PC-3 (cell line): Measurements from ENCODE around the gene USH1G. TPM values are rescaled to one million over a fixed set of nuclear protein-coding genes. Genes with fewer than 3 reads are reported as not detected.

Experiments used
- ATAC-seq: fragments of 200-7000 bp; cut with Tn5 transposase; 2 replicates; pipeline ENCODE4 v1.9.1; 2020; ENCODE audit warnings: mild to moderate bottlenecking, moderate library complexity
- BruUV-seq: library from RNA; stranded (reverse); fragments of 400-500 nt; replicated peaks from 2 replicates; lab custom pipeline; 2021; lab: Mats Ljungman, UMichigan
- CTCF ChIA-PET: fragments of 300-600 bp; sonication (Branson Sonifier 250); formaldehyde crosslinking; loops from one replicate; lab custom pipeline; 2022; ENCODE audit warnings: antibody characterized with exemption; lab: Charles Lee
- POLR2A ChIA-PET: fragments of 300-600 bp; sonication (Branson Sonifier 250); formaldehyde crosslinking; loops from one replicate; lab custom pipeline; 2022; ENCODE audit warnings: antibody characterized with exemption; ENCODE audit not compliant: unreplicated experiment; lab: Charles Lee
- DNase-seq: peaks from one replicate; pipeline ENCODE4 v3.0.0-alpha.2; 2015
- H2AFZ ChIP-seq: fragments of 300-600 bp; sonication (generic); 2 replicates; pipeline ENCODE4 v1.6.0; 2016; ENCODE audit warnings: antibody characterized with exemption, low read length
- H3F3A ChIP-seq: fragments of 300-600 bp; sonication (generic); one replicate; pipeline ENCODE4 v1.6.0; 2017; ENCODE audit warnings: antibody characterized with exemption, low read length, control low read depth, mild to moderate bottlenecking; ENCODE audit not compliant: unreplicated experiment
- H3K27ac ChIP-seq: fragments of 300-600 bp; sonication (generic); 2 replicates; pipeline ENCODE4 v1.5.1; 2016; ENCODE audit warnings: mild to moderate bottlenecking, low read length
- H3K27me3 ChIP-seq: fragments of 300-600 bp; sonication (generic); 2 replicates; pipeline ENCODE4 v1.6.1; 2016; ENCODE audit warnings: low read length, mixed read lengths
- H3K36me3 ChIP-seq: fragments of 300-600 bp; sonication (generic); 2 replicates; pipeline ENCODE4 v1.6.1; 2016; ENCODE audit warnings: low read depth, mixed run types, low read length, mixed read lengths
- H3K4me1 ChIP-seq: fragments of 300-600 bp; sonication (generic); 2 replicates; pipeline ENCODE4 v1.5.1; 2016; ENCODE audit warnings: low read length; ENCODE audit not compliant: insufficient read depth
- H3K4me2 ChIP-seq: fragments of 300-600 bp; sonication (generic); 2 replicates; pipeline ENCODE4 v1.6.0; 2016; ENCODE audit warnings: low read length
- H3K4me3 ChIP-seq: fragments of 300-600 bp; sonication (generic); 2 replicates; pipeline ENCODE4 v1.5.1; 2016; ENCODE audit warnings: mild to moderate bottlenecking, low read length, mixed read lengths
- H3K79me2 ChIP-seq: fragments of 300-600 bp; sonication (generic); 2 replicates; pipeline ENCODE4 v1.6.1; 2017; ENCODE audit warnings: low read length, mixed read lengths
- H3K9ac ChIP-seq: fragments of 300-600 bp; sonication (generic); 2 replicates; pipeline ENCODE4 v1.6.0; 2016; ENCODE audit warnings: mild to moderate bottlenecking, low read length
- H3K9me2 ChIP-seq: fragments of 300-600 bp; sonication (generic); replicated peaks from 2 replicates; pipeline ENCODE4 v1.6.1; 2016; ENCODE audit warnings: mixed run types, low read length, mixed read lengths
- H3K9me3 ChIP-seq: fragments of 300-600 bp; sonication (generic); 2 replicates; pipeline ENCODE4 v1.6.1; 2016; ENCODE audit warnings: low read length, mixed read lengths
- H4K20me1 ChIP-seq: fragments of 300-600 bp; sonication (generic); 2 replicates; pipeline ENCODE4 v1.6.1; 2016; ENCODE audit warnings: low read length, mixed read lengths
- CTCF ChIP-seq: fragments of 300-600 bp; sonication (generic); conservative IDR thresholded peaks from 2 replicates; pipeline ENCODE4 v1.5.1; 2017; ENCODE audit warnings: antibody characterized with exemption, low read depth, mild to moderate bottlenecking, low read length
- EZH2 ChIP-seq: fragments of 300-600 bp; sonication (generic); IDR thresholded peaks from one replicate; pipeline ENCODE4 v1.6.1; 2017; ENCODE audit warnings: antibody characterized with exemption, mild to moderate bottlenecking, low read length; ENCODE audit not compliant: unreplicated experiment
- EZH2phosphoT487 ChIP-seq: fragments of 300-600 bp; sonication (generic); IDR thresholded peaks from 2 replicates; pipeline ENCODE4 v1.6.1; 2018; ENCODE audit warnings: mild to moderate bottlenecking, antibody characterized with exemption, low read length, borderline replicate concordance
- intact Hi-C: fragments of 100-400 bp; cut with micrococcal nuclease; formaldehyde crosslinking; loops from 2 replicates; pipeline ENCODE4 v1.9.0; 2023
- total RNA-seq: library from RNA; depleted of rRNA; stranded (reverse); fragments of >200 nt; gene quantifications from 2 replicates; pipeline ENCODE4 v1.2.3, GENCODE V29; 2014

USH1G gene
- total RNA-seq, 1 experiment from 2014 or later, result 0.04 TPM

- Histone ChIP-seq H3K9me3 (no peaks in the 10 kb centered on the region), H3K4me1 (peaks cover 14% of the 10 kb centered on the region), H3K27me3 (no peaks in the 10 kb centered on the region), H3K4me2 (no peak overlapping the region), H3K36me3 (no peaks in the 10 kb centered on the region), H3F3A (no peaks in the 10 kb centered on the region), H4K20me1 (no peaks in the 10 kb centered on the region), H3K27ac (no peak overlapping the region), H3K9ac (no peak overlapping the region), H3K4me3 (no peak overlapping the region), H3K79me2 (0 out of 2 replicates have a peak, but pooled peaks cover 3% of the 10 kb centered on the region), H3K9me2 (no peaks in the 10 kb centered on the region), H2AFZ (no peak overlapping the region)
- DNase-seq (no peak), ATAC-seq (no peak)
- BruUV-seq, result no TSS peak
- CTCF ChIA-PET, result no interaction called here
- intact Hi-C loops, result loop anchor here (5.0 kb wide), 1 partner anchor 212 kb away; no protein-coding TSS in a partner anchor
- POLR2A ChIA-PET, result no interaction called here
- TF ChIP-seq EZH2, result no peak
- TF ChIP-seq CTCF, result no peak
- TF ChIP-seq EZH2phosphoT487, result no peak
These were observed 54.2 kb downstream of the USH1G start for GRCh38 chr17:74868908-74869255.

GRCh38 chr17:74868251-74868907 is 54.7 kb downstream of the USH1G start:
- Histone ChIP-seq H2AFZ (no peak overlapping the region), H3K4me3 (no peak overlapping the region), H3K4me2 (no peak overlapping the region), H4K20me1 (no peaks in the 10 kb centered on the region), H3K9me2 (no peaks in the 10 kb centered on the region), H3K4me1 (peaks cover 10% of the 10 kb centered on the region), H3K9ac (no peak overlapping the region), H3K9me3 (no peaks in the 10 kb centered on the region), H3F3A (no peaks in the 10 kb centered on the region), H3K79me2 (0 out of 2 replicates have a peak, but pooled peaks cover 3% of the 10 kb centered on the region), H3K27me3 (no peaks in the 10 kb centered on the region), H3K27ac (no peak overlapping the region), H3K36me3 (no peaks in the 10 kb centered on the region)
- no TSS peak for BruUV-seq
- ChIA-PET CTCF (no interaction called here), POLR2A (no interaction called here)
- intact Hi-C loops, result loop anchor here (5.0 kb wide), 1 partner anchor 211 kb away; no protein-coding TSS in a partner anchor
- TF ChIP-seq CTCF (no peak), EZH2phosphoT487 (no peak), EZH2 (no peak)
- no peak for DNase-seq
- ATAC-seq, result no peak

GRCh38 chr17:74866198-74866835 is 56.7 kb downstream of the USH1G start:
- Histone ChIP-seq H3K79me2 (no peaks in the 10 kb centered on the region), H3K27ac (no peak overlapping the region), H4K20me1 (no peaks in the 10 kb centered on the region), H3F3A (no peaks in the 10 kb centered on the region), H3K9me2 (no peaks in the 10 kb centered on the region), H3K4me3 (no peak overlapping the region), H3K4me2 (no peak overlapping the region), H3K9me3 (no peaks in the 10 kb centered on the region), H3K4me1 (no peaks in the 10 kb centered on the region), H3K27me3 (peaks cover 9% of the 10 kb centered on the region), H3K9ac (no peak overlapping the region), H2AFZ (no peak overlapping the region), H3K36me3 (no peaks in the 10 kb centered on the region)
- TF ChIP-seq CTCF (no peak), EZH2phosphoT487 (no peak)
- ATAC-seq (no peak), DNase-seq (no peak)
- intact Hi-C loops, result loop anchor here (5.0 kb wide), 1 partner anchor 209 kb away; no protein-coding TSS in a partner anchor
- POLR2A ChIA-PET, result no interaction called here
- CTCF ChIA-PET, result interaction anchor here (0.9 kb wide), 1 partner anchor 335 kb away, joined by 3 read pairs; no protein-coding TSS in a partner anchor
- no TSS peak for BruUV-seq
